ENCODE measurements around the gene NRGN. TPM values are rescaled to one million over a fixed set of nuclear protein-coding genes. Genes with fewer than 3 reads are reported as not detected.

NRGN gene
- total and polyA plus RNA-seq, 2 of the 4 experiments (the other 2 are of a cell fraction), result 0.54 to 24.8 TPM

- Histone ChIP-seq H3K79me1 (ENCODE audit: low read depth in 1 of 2, low read length in 2 of 2) (peaks cover 0 to 7% of the 10 kb centered on the region in 2 experiments; a peak in 2 of 4 replicates), H2BK20ac (ENCODE audit: low read depth, low read length) (no peak overlapping the region), H3K9ac (ENCODE audit: low read depth, low read length) (no peak overlapping the region), H3K9me1 (ENCODE audit: insufficient read depth, low read length) (0 out of 2 replicates have a peak, but pooled peaks cover 5% of the 10 kb centered on the region), H4K5ac (ENCODE audit: low read depth, low read length) (no peak overlapping the region), H2BK5ac (ENCODE audit: low read depth, low read length, poor library complexity, severe bottlenecking) (no peak overlapping the region), H3K4me2 (ENCODE audit: low read depth, low read length) (no peak overlapping the region), H3K4ac (ENCODE audit: low read depth, low read length) (no peak overlapping the region), H3K4me3 (ENCODE audit: insufficient read depth, low read depth, low read length) (no peak overlapping the region), H4K20me1 (ENCODE audit: insufficient read depth, low read length) (no peaks in the 10 kb centered on the region), H3K18ac (ENCODE audit: low read depth, low read length) (no peak overlapping the region), H3K27ac (ENCODE audit: insufficient read depth, low read length) (no peak overlapping the region), H2BK120ac (ENCODE audit: low read depth, low read length) (no peak overlapping the region), H3K9me3 (ENCODE audit: control insufficient read depth, insufficient read depth, low read length) (no peaks in the 10 kb centered on the region), H2AK9ac (replicated peaks; ENCODE audit: low read depth, low read length, poor library complexity) (no peak overlapping the region), H2AFZ (replicated peaks; ENCODE audit: low read length, poor library complexity) (no peak overlapping the region), H3K36me3 (ENCODE audit: control insufficient read depth, insufficient read depth, low read length) (no peaks in the 10 kb centered on the region), H4K91ac (ENCODE audit: insufficient read depth, low read depth, low read length) (no peak overlapping the region), H2AK5ac (ENCODE audit: low read depth, low read length) (no peak overlapping the region), H3K4me1 (ENCODE audit: control insufficient read depth, insufficient read depth, low read length) (peaks cover 4% of the 10 kb centered on the region; the same call in 1 of the 2 replicates), H3K56ac (ENCODE audit: extremely low read depth, insufficient read depth, low read length) (no peak overlapping the region), H2BK15ac (ENCODE audit: low read depth, low read length) (no peak overlapping the region), H3K27me3 (ENCODE audit: control insufficient read depth, insufficient read depth, low read length) (peaks cover 5% of the 10 kb centered on the region; the same call in 1 of the 2 replicates), H3K14ac (replicated peaks; ENCODE audit: low read depth, low read length) (no peak overlapping the region), H4K8ac (ENCODE audit: low read depth in 2 of 2, low read length in 2 of 2) (no peak overlapping the region), H3K23ac (ENCODE audit: low read depth, low read length) (no peak overlapping the region)
- no peak for DNase-seq
- no peak for TF ChIP-seq MAFK (IDR thresholded peaks at IDR 0.05; ENCODE audit: low read depth, low read length)
- TF ChIP-seq MAZ (IDR thresholded peaks at IDR 0.05; ENCODE audit: borderline replicate concordance, low read depth, low read length), result no peak
- no peak for TF ChIP-seq RFX5 (IDR thresholded peaks at IDR 0.05; ENCODE audit: low read depth, low read length)
- TF ChIP-seq, protein P1, sequence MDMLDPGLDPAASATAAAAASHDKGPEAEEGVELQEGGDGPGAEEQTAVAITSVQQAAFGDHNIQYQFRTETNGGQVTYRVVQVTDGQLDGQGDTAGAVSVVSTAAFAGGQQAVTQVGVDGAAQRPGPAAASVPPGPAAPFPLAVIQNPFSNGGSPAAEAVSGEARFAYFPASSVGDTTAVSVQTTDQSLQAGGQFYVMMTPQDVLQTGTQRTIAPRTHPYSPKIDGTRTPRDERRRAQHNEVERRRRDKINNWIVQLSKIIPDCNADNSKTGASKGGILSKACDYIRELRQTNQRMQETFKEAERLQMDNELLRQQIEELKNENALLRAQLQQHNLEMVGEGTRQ (IDR thresholded peaks at IDR 0.05; ENCODE audit: low read depth, low read length), result no peak
- TF ChIP-seq RCOR1 (IDR thresholded peaks at IDR 0.05; ENCODE audit: insufficient replicate concordance, low read length), result no peak
- no peak for TF ChIP-seq FOS (IDR thresholded peaks at IDR 0.05; ENCODE audit: low read depth, low read length)
- no peak for TF ChIP-seq NFE2L2 (IDR thresholded peaks at IDR 0.05; ENCODE audit: low read depth, low read length)
- no peak for TF ChIP-seq CTCF (conservative IDR thresholded peaks at IDR 0.05; ENCODE audit: low read depth, low read length)
- TF ChIP-seq POLR2A (IDR thresholded peaks at IDR 0.05; ENCODE audit: low read depth, low read length), result no peak
- no peak for TF ChIP-seq MXI1 (IDR thresholded peaks at IDR 0.05; ENCODE audit: borderline replicate concordance, low read depth, low read length)
- TF ChIP-seq BHLHE40 (IDR thresholded peaks at IDR 0.05; ENCODE audit: low read depth, low read length), result no peak
- no peak for TF ChIP-seq ELK1 (IDR thresholded peaks at IDR 0.05; ENCODE audit: borderline replicate concordance, low read depth, low read length)
- no peak for TF ChIP-seq RAD21 (IDR thresholded peaks at IDR 0.05; ENCODE audit: low read length)
- ATAC-seq (ENCODE audit: low read depth), result no peak
- dilution Hi-C loops (cut with HindIII; ENCODE audit: low sequenced_read_pairs, unreplicated experiment) (no loop called here), in situ Hi-C loops (cut with MboI; ENCODE audit: low sequenced_read_pairs) (no loop called here), intact Hi-C loops (cut with micrococcal nuclease) (loop anchor here (10.0 kb wide), 1 partner anchor 68 kb away; the partner anchor contains the start of genes SIAE and SPA17)
- POLR2A ChIA-PET (ENCODE audit: unreplicated experiment), result no interaction called here
- WGBS, 2 experiments (ENCODE audit: extremely low coverage in 2 of 2, insufficient read length in 1 of 2), result no CpG with 5 or more reads among the region's 6 CpGs
- no TSS peak for BruUV-seq (replicated peaks)
- CTCF ChIA-PET, result interaction anchor here (0.6 kb wide), 1 partner anchor 37 kb away, joined by 3 read pairs; no protein-coding TSS in a partner anchor
Observed at GRCh38 chr11:124743050-124743449, 3.3 kb downstream of the NRGN start.

Data from IMR-90 (cell line).